Panc1 (cell line): ENCODE results near the gene PNMA5. TPM values are rescaled to one million over a fixed set of nuclear protein-coding genes. Genes with fewer than 3 reads are reported as not detected.

Source experiments
- ATAC-seq: fragments of 200-7000 bp; cut with Tn5 transposase; 2 replicates; pipeline ENCODE4 v1.9.1; 2020; ENCODE audit warnings: mild to moderate bottlenecking, moderate library complexity
- BruUV-seq: library from RNA; stranded (reverse); fragments of 400-500 nt; replicated peaks from 2 replicates; lab custom pipeline; 2021; lab: Mats Ljungman, UMichigan
- CTCF ChIA-PET: fragments of 300-600 bp; sonication (Branson Sonifier 250); formaldehyde crosslinking; loops from one replicate; lab custom pipeline; 2022; ENCODE audit warnings: antibody characterized with exemption; lab: Charles Lee
- POLR2A ChIA-PET: fragments of 300-600 bp; sonication (Branson Sonifier 250); formaldehyde crosslinking; loops from one replicate; lab custom pipeline; 2022; ENCODE audit warnings: antibody characterized with exemption; lab: Charles Lee
- DNase-seq: peaks from one replicate; pipeline ENCODE4 v3.0.0-alpha.2; 2010; ENCODE audit warnings: low read depth, low spot score
- H3K27ac ChIP-seq: 2 replicates; pipeline ENCODE4 v1.5.1; 2011; ENCODE audit warnings: mild to moderate bottlenecking, low read length, inconsistent platforms
- H3K27me3 ChIP-seq: fragments of 200-500 bp; sonication (Bioruptor generic); 2 replicates; pipeline ENCODE4 v1.6.0; 2014; ENCODE audit warnings: low read length, inconsistent platforms; ENCODE audit not compliant: control insufficient read depth, insufficient read depth
- H3K36me3 ChIP-seq: fragments of 200-500 bp; sonication (Bioruptor generic); 2 replicates; pipeline ENCODE4 v1.5.1; 2014; ENCODE audit warnings: inconsistent platforms, mild to moderate bottlenecking, low read length, moderate library complexity; ENCODE audit not compliant: control insufficient read depth, insufficient read depth
- H3K4me1 ChIP-seq: 2 replicates; pipeline ENCODE4 v1.5.1; 2011; ENCODE audit warnings: inconsistent platforms, mild to moderate bottlenecking, low read length, moderate library complexity; ENCODE audit not compliant: control insufficient read depth, insufficient read depth
- H3K4me3 ChIP-seq, 2 experiments: 2 replicates each; pipeline ENCODE4 v1.5.1; 2011 to 2012; ENCODE audit warnings: low read depth in 2 of 2, low read length in 2 of 2, mild to moderate bottlenecking in 2 of 2, inconsistent platforms in 1 of 2, moderate library complexity in 1 of 2
- H3K9me3 ChIP-seq: fragments of 200-500 bp; sonication (Bioruptor generic); 2 replicates; pipeline ENCODE4 v1.5.1; 2014; ENCODE audit warnings: low read depth, mild to moderate bottlenecking, inconsistent platforms, low read length, moderate library complexity; ENCODE audit not compliant: control insufficient read depth, insufficient read depth
- CTCF ChIP-seq: fragments of 450-650 bp; IDR thresholded peaks from 2 replicates; pipeline ENCODE4 v1.5.1; 2017; ENCODE audit warnings: mild to moderate bottlenecking
- POLR2AphosphoS5 ChIP-seq: IDR thresholded peaks from 2 replicates; pipeline ENCODE4 v1.6.1; 2012; ENCODE audit warnings: mild to moderate bottlenecking, low read depth, low read length, moderate library complexity
- REST ChIP-seq, 2 experiments: IDR thresholded peaks; 2 replicates each; pipeline ENCODE4 v1.6.1; 2011 to 2012; ENCODE audit warnings: low read depth in 2 of 2, control low read depth in 1 of 2, low read length in 1 of 2, mild to moderate bottlenecking in 1 of 2, moderate library complexity in 1 of 2; ENCODE audit not compliant: insufficient read depth in 1 of 2
- SIN3A ChIP-seq: IDR thresholded peaks from 2 replicates; pipeline ENCODE4 v1.6.1; 2012; ENCODE audit warnings: low read depth, mild to moderate bottlenecking, low read length, moderate library complexity, borderline replicate concordance; ENCODE audit not compliant: insufficient read depth
- TCF7L2 ChIP-seq: IDR thresholded peaks from 2 replicates; pipeline ENCODE4 v1.6.1; 2011; ENCODE audit warnings: mild to moderate bottlenecking, low read depth, low read length, inconsistent platforms
- in situ Hi-C: cut with HindIII; loops from 2 replicates; pipeline ENCODE4 v1.10.0; 2016; ENCODE audit warnings: low sequenced_read_pairs, low pct_unique_long_range_greater_than_20kb
- intact Hi-C: fragments of 100-400 bp; cut with micrococcal nuclease; formaldehyde crosslinking; loops from one replicate; pipeline ENCODE4 v1.10.0; 2022; ENCODE audit not compliant: unreplicated experiment
- total RNA-seq: library from RNA; stranded (reverse); gene quantifications from one replicate; pipeline ENCODE4 v1.2.1, GENCODE V29; 2021; ENCODE audit not compliant: unreplicated experiment

The PNMA5 gene
- total RNA-seq, 1 experiment from 2014 or later = not detected

- BruUV-seq = no TSS peak
- intact Hi-C loops (no loop called here), in situ Hi-C loops (no loop called here)
- CTCF ChIA-PET = no interaction called here
- Histone ChIP-seq H3K27me3 (no peaks in the 10 kb centered on the region), H3K4me1 (no peaks in the 10 kb centered on the region), H3K4me3 (no peak overlapping the region), H3K9me3 (no peaks in the 10 kb centered on the region), H3K27ac (no peak overlapping the region), H3K36me3 (no peaks in the 10 kb centered on the region)
- POLR2A ChIA-PET = no interaction called here
- no peak for DNase-seq
- ATAC-seq = no peak
- TF ChIP-seq SIN3A (no peak), CTCF (no peak), POLR2AphosphoS5 (no peak), TCF7L2 (no peak), REST (IDR thresholded peaks at IDR 0.05; ENCODE audit: insufficient read depth in 1 of 2, low read depth in 2 of 2, low read length in 1 of 2) (no peak)
Observed at GRCh38 chrX:152989292-152989658, 4.6 kb downstream of the PNMA5 start.

GRCh38 chrX:152988536-152989291 is 5.2 kb downstream of the PNMA5 start:
- Histone ChIP-seq H3K9me3 (no peaks in the 10 kb centered on the region), H3K4me3 (no peak overlapping the region), H3K4me1 (no peaks in the 10 kb centered on the region), H3K27me3 (no peaks in the 10 kb centered on the region), H3K36me3 (no peaks in the 10 kb centered on the region), H3K27ac (no peak overlapping the region)
- BruUV-seq = no TSS peak
- no peak for TF ChIP-seq SIN3A
- TF ChIP-seq CTCF = no peak
- TF ChIP-seq REST (IDR thresholded peaks at IDR 0.05; ENCODE audit: insufficient read depth in 1 of 2, low read depth in 2 of 2, low read length in 1 of 2) = no peak
- TF ChIP-seq POLR2AphosphoS5 = no peak
- TF ChIP-seq TCF7L2 = no peak
- ATAC-seq = no peak
- in situ Hi-C loops = no loop called here
- no peak for DNase-seq
- CTCF ChIA-PET = no interaction called here
- POLR2A ChIA-PET = no interaction called here
- intact Hi-C loops = no loop called here
